HCT116 (cell line): ENCODE measurements around the gene ARMC3. TPM values are rescaled to one million over a fixed set of nuclear protein-coding genes. Genes with fewer than 3 reads are reported as not detected.

Experiments used
- ATAC-seq: fragments of 200-7000 bp; cut with Tn5 transposase; 2 replicates; pipeline ENCODE4 v1.9.1; 2020; ENCODE audit warnings: mild to moderate bottlenecking, moderate library complexity
- BruUV-seq: library from RNA; stranded (reverse); fragments of 400-500 nt; replicated peaks from 2 replicates; lab custom pipeline; 2021; lab: Mats Ljungman, UMichigan
- CTCF ChIA-PET: fragments of 300-600 bp; sonication (Branson Sonifier 250); formaldehyde crosslinking; loops from one replicate; lab custom pipeline; 2021; ENCODE audit warnings: antibody characterized with exemption; lab: Charles Lee
- POLR2A ChIA-PET: fragments of 300-600, 350-600 bp; sonication (Branson Sonifier 250); formaldehyde crosslinking; loops from one replicate; lab custom pipeline; 2021; ENCODE audit warnings: antibody characterized with exemption; lab: Charles Lee
- RAD21 ChIA-PET, 2 experiments: fragments of 300-600 bp; sonication (Branson Sonifier 250); formaldehyde crosslinking; loops; one replicate each; lab custom pipeline; 2023; ENCODE audit warnings: low total read pairs in 2 of 2; ENCODE audit not compliant: uncharacterized antibody in 2 of 2, unreplicated experiment in 2 of 2, low non-redundant PET in 1 of 2; lab: Charles Lee
- DNase-seq: peaks from one replicate; pipeline ENCODE4 v3.0.0-alpha.2; 2010; ENCODE audit warnings: low read depth, low spot score
- H2AFZ ChIP-seq: fragments of 200-600 bp; shearing (Covaris generic), sonication (generic); 2 replicates; pipeline ENCODE4 v1.6.1; 2017; ENCODE audit warnings: low read depth, mixed run types, mixed read lengths, antibody characterized with exemption, low read length; ENCODE audit not compliant: poor library complexity, severe bottlenecking
- H3K27ac ChIP-seq: 2 replicates; pipeline ENCODE4 v1.5.1; 2012; ENCODE audit warnings: low read depth, low read length
- H3K27me3 ChIP-seq: fragments of 200-600 bp; sonication (generic); 2 replicates; pipeline ENCODE4 v1.6.1; 2016; ENCODE audit warnings: mixed run types, low read length, mixed read lengths; ENCODE audit not compliant: insufficient read depth
- H3K36me3 ChIP-seq, 2 experiments: fragments of 200-500 bp in 1 of 2; fragments of 200-600 bp in 1 of 2; sonication (Bioruptor generic) in 1 of 2; sonication (generic) in 1 of 2; 2 replicates each; pipeline versions ENCODE4 v1.5.1 to v1.6.1; 2014 to 2016; ENCODE audit warnings: low read length in 2 of 2, inconsistent platforms in 1 of 2, mixed read lengths in 1 of 2, mixed run types in 1 of 2; ENCODE audit not compliant: insufficient read depth in 2 of 2, control insufficient read depth in 1 of 2
- H3K4me1 ChIP-seq, 2 experiments: fragments of 200-600 bp in 1 of 2; sonication (generic) in 1 of 2; 2 replicates each; pipeline versions ENCODE4 v1.5.1 to v1.6.1; 2012 to 2017; ENCODE audit warnings: low read length in 2 of 2, inconsistent platforms in 1 of 2, mild to moderate bottlenecking in 1 of 2, mixed read lengths in 1 of 2, mixed run types in 1 of 2, moderate library complexity in 1 of 2; ENCODE audit not compliant: insufficient read depth in 2 of 2, control insufficient read depth in 1 of 2
- H3K4me2 ChIP-seq: fragments of 200-600 bp; sonication (generic); 2 replicates; pipeline ENCODE4 v1.6.1; 2017; ENCODE audit warnings: mixed run types, low read length, mixed read lengths
- H3K4me3 ChIP-seq, 2 experiments: fragments of 200-600 bp in 1 of 2; sonication (generic) in 1 of 2; replicated peaks in 1 of 2; 2 replicates each; pipeline ENCODE4 v1.5.1; 2011 to 2016; ENCODE audit warnings: low read length in 2 of 2, control low read depth in 1 of 2, low read depth in 1 of 2, mild to moderate bottlenecking in 1 of 2, mixed read lengths in 1 of 2, mixed run types in 1 of 2
- H3K79me2 ChIP-seq: fragments of 200-600 bp; sonication (generic); 2 replicates; pipeline ENCODE4 v1.6.1; 2017; ENCODE audit warnings: mild to moderate bottlenecking, mixed run types, low read length, moderate library complexity, mixed read lengths; ENCODE audit not compliant: insufficient read depth
- H3K9ac ChIP-seq: fragments of 200-600 bp; sonication (generic); 2 replicates; pipeline ENCODE4 v1.6.1; 2016; ENCODE audit warnings: low read length, mixed read lengths
- H3K9me2 ChIP-seq: fragments of 200-600 bp; sonication (generic), shearing (Covaris generic); 2 replicates; pipeline ENCODE4 v1.6.1; 2017; ENCODE audit warnings: mixed run types, mild to moderate bottlenecking, moderate library complexity; ENCODE audit not compliant: insufficient read depth
- H3K9me3 ChIP-seq, 2 experiments: fragments of 200-500 bp in 1 of 2; fragments of 200-600 bp in 1 of 2; sonication (Bioruptor generic) in 1 of 2; sonication (generic) in 1 of 2; 2 replicates each; pipeline ENCODE4 v1.6.1; 2014 to 2017; ENCODE audit warnings: low read length in 2 of 2, mixed read lengths in 2 of 2, inconsistent platforms in 1 of 2, low read depth in 1 of 2, mild to moderate bottlenecking in 1 of 2, mixed run types in 1 of 2, moderate library complexity in 1 of 2; ENCODE audit not compliant: control insufficient read depth in 1 of 2, insufficient read depth in 1 of 2
- H4K20me1 ChIP-seq: fragments of 200-600 bp; sonication (generic), shearing (Covaris generic); 2 replicates; pipeline ENCODE4 v1.6.1; 2017; ENCODE audit warnings: mixed run types, mild to moderate bottlenecking, moderate library complexity; ENCODE audit not compliant: insufficient read depth
- CBX3 ChIP-seq: IDR thresholded peaks from 2 replicates; pipeline ENCODE4 v1.6.1; 2012; ENCODE audit warnings: low read depth
- CEBPB ChIP-seq: IDR thresholded peaks from 2 replicates; pipeline ENCODE4 v1.6.1; 2012; ENCODE audit warnings: low read depth
- EGR1 ChIP-seq: IDR thresholded peaks from 2 replicates; pipeline ENCODE4 v1.6.1; 2012; ENCODE audit warnings: low read depth
- ELF1 ChIP-seq: IDR thresholded peaks from 2 replicates; pipeline ENCODE4 v1.6.1; 2012; ENCODE audit warnings: low read depth, borderline replicate concordance
- EZH2 ChIP-seq: fragments of 200-600 bp; sonication (generic); IDR thresholded peaks from 2 replicates; pipeline ENCODE4 v1.6.1; 2017; ENCODE audit warnings: antibody characterized with exemption, mixed run types
- JUND ChIP-seq: IDR thresholded peaks from 2 replicates; pipeline ENCODE4 v1.6.1; 2012
- POLR2A ChIP-seq: IDR thresholded peaks from 2 replicates; pipeline ENCODE4 v1.7.0; 2011; ENCODE audit warnings: borderline replicate concordance; ENCODE audit not compliant: insufficient read depth, insufficient read length; ENCODE audit errors: extremely low read depth
- RAD21 ChIP-seq: IDR thresholded peaks from 2 replicates; pipeline ENCODE4 v1.6.1; 2012; ENCODE audit warnings: low read depth, mild to moderate bottlenecking
- SIN3A ChIP-seq: IDR thresholded peaks from 2 replicates; pipeline ENCODE4 v1.6.1; 2012; ENCODE audit warnings: low read depth
- SP1 ChIP-seq: IDR thresholded peaks from 2 replicates; pipeline ENCODE4 v1.6.1; 2012; ENCODE audit warnings: low read depth
- SRF ChIP-seq: IDR thresholded peaks from 2 replicates; pipeline ENCODE4 v1.6.1; 2012; ENCODE audit warnings: low read depth
- ZFX ChIP-seq: fragments of 450-650 bp; IDR thresholded peaks from 2 replicates; pipeline ENCODE4 v1.6.1; 2017
- intact Hi-C: fragments of 100-400 bp; cut with micrococcal nuclease; formaldehyde crosslinking; loops from 2 replicates; pipeline ENCODE4 v1.10.0; 2022
- total RNA-seq: library from RNA; stranded (reverse); gene quantifications from one replicate; pipeline ENCODE4 v1.2.1, GENCODE V29; 2021; ENCODE audit not compliant: unreplicated experiment
- TF ChIP-seq, protein P1 (sequence below), 3 experiments: fragments of 200-600 bp in 1 of 3; sonication (generic) in 1 of 3; IDR thresholded peaks in 2 of 3; conservative IDR thresholded peaks in 1 of 3; 2 replicates each; pipeline ENCODE4 v1.5.1; 2012 to 2017; ENCODE audit warnings: low read depth in 2 of 3, low read length in 2 of 3, antibody characterized with exemption in 1 of 3, borderline replicate concordance in 1 of 3, control low read depth in 1 of 3, mild to moderate bottlenecking in 1 of 3, mixed read lengths in 1 of 3, mixed run types in 1 of 3, moderate library complexity in 1 of 3; ENCODE audit not compliant: insufficient read depth in 1 of 3
- TF ChIP-seq, protein P2 (sequence below): IDR thresholded peaks from 2 replicates; pipeline ENCODE4 v1.6.1; 2012; ENCODE audit warnings: low read depth
- TF ChIP-seq, protein P3 (sequence below): IDR thresholded peaks from 2 replicates; pipeline ENCODE4 v1.6.1; 2012
- TF ChIP-seq, protein P4 (sequence below): IDR thresholded peaks from 2 replicates; pipeline ENCODE4 v1.6.1; 2011; ENCODE audit warnings: mild to moderate bottlenecking, low read length, moderate library complexity; ENCODE audit not compliant: insufficient replicate concordance; ENCODE audit errors: extremely low read depth

The ARMC3 gene
- total RNA-seq, 1 experiment from 2014 or later: 2.6 TPM

DNA sequence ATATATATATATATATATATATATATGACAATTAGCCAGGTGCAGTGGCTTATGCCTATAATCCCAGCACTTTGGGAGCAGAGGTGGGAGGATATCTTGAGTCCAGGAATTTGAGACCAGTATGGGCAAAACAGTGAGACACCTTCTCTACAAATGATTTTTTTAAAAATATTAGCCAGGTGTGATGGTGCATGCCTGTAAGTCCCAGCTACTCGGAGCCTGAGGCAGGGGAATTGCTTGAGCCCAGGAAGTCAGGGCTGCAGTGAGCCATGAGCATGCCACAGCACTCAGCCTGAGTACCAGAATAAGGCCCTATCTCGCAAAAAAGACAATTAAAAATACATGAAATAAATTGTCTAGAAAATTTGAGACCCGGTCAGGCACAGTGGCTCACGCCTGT is 120.3 kb downstream of the ARMC3 start:
- Histone ChIP-seq H3K4me2 (no peak overlapping the region), H3K27ac (no peak overlapping the region), H3K27me3 (no peaks in the 10 kb centered on the region), H2AFZ (no peak overlapping the region), H3K9me3 (no peaks in the 10 kb centered on the region), H3K36me3 (no peaks in the 10 kb centered on the region), H3K4me1 (peaks cover 4 to 21% of the 10 kb centered on the region in 2 experiments), H4K20me1 (no peaks in the 10 kb centered on the region), H3K9me2 (peaks cover 4% of the 10 kb centered on the region; the same call in 1 of the 2 replicates), H3K9ac (no peak overlapping the region), H3K79me2 (no peaks in the 10 kb centered on the region), H3K4me3 (no peak overlapping the region)
- CTCF ChIA-PET: no interaction called here
- intact Hi-C loops: no loop called here
- TF ChIP-seq SP1 (no peak), SIN3A (no peak), CEBPB (no peak), EGR1 (no peak), ZFX (no peak), JUND (no peak), RAD21 (no peak), CBX3 (no peak), EZH2 (no peak), POLR2A (no peak), SRF (no peak), ELF1 (no peak)
- TF ChIP-seq, protein P1, sequence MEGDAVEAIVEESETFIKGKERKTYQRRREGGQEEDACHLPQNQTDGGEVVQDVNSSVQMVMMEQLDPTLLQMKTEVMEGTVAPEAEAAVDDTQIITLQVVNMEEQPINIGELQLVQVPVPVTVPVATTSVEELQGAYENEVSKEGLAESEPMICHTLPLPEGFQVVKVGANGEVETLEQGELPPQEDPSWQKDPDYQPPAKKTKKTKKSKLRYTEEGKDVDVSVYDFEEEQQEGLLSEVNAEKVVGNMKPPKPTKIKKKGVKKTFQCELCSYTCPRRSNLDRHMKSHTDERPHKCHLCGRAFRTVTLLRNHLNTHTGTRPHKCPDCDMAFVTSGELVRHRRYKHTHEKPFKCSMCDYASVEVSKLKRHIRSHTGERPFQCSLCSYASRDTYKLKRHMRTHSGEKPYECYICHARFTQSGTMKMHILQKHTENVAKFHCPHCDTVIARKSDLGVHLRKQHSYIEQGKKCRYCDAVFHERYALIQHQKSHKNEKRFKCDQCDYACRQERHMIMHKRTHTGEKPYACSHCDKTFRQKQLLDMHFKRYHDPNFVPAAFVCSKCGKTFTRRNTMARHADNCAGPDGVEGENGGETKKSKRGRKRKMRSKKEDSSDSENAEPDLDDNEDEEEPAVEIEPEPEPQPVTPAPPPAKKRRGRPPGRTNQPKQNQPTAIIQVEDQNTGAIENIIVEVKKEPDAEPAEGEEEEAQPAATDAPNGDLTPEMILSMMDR (IDR thresholded peaks at IDR 0.05 in 2 of 3, conservative IDR thresholded peaks at IDR 0.05 in 1 of 3; ENCODE audit: borderline replicate concordance in 1 of 3, insufficient read depth in 1 of 3, low read depth in 2 of 3, low read length in 2 of 3): no peak
- TF ChIP-seq, protein P2, sequence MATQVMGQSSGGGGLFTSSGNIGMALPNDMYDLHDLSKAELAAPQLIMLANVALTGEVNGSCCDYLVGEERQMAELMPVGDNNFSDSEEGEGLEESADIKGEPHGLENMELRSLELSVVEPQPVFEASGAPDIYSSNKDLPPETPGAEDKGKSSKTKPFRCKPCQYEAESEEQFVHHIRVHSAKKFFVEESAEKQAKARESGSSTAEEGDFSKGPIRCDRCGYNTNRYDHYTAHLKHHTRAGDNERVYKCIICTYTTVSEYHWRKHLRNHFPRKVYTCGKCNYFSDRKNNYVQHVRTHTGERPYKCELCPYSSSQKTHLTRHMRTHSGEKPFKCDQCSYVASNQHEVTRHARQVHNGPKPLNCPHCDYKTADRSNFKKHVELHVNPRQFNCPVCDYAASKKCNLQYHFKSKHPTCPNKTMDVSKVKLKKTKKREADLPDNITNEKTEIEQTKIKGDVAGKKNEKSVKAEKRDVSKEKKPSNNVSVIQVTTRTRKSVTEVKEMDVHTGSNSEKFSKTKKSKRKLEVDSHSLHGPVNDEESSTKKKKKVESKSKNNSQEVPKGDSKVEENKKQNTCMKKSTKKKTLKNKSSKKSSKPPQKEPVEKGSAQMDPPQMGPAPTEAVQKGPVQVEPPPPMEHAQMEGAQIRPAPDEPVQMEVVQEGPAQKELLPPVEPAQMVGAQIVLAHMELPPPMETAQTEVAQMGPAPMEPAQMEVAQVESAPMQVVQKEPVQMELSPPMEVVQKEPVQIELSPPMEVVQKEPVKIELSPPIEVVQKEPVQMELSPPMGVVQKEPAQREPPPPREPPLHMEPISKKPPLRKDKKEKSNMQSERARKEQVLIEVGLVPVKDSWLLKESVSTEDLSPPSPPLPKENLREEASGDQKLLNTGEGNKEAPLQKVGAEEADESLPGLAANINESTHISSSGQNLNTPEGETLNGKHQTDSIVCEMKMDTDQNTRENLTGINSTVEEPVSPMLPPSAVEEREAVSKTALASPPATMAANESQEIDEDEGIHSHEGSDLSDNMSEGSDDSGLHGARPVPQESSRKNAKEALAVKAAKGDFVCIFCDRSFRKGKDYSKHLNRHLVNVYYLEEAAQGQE: no peak
- TF ChIP-seq, protein P3, sequence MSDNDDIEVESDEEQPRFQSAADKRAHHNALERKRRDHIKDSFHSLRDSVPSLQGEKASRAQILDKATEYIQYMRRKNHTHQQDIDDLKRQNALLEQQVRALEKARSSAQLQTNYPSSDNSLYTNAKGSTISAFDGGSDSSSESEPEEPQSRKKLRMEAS: no peak
- TF ChIP-seq, protein P4, sequence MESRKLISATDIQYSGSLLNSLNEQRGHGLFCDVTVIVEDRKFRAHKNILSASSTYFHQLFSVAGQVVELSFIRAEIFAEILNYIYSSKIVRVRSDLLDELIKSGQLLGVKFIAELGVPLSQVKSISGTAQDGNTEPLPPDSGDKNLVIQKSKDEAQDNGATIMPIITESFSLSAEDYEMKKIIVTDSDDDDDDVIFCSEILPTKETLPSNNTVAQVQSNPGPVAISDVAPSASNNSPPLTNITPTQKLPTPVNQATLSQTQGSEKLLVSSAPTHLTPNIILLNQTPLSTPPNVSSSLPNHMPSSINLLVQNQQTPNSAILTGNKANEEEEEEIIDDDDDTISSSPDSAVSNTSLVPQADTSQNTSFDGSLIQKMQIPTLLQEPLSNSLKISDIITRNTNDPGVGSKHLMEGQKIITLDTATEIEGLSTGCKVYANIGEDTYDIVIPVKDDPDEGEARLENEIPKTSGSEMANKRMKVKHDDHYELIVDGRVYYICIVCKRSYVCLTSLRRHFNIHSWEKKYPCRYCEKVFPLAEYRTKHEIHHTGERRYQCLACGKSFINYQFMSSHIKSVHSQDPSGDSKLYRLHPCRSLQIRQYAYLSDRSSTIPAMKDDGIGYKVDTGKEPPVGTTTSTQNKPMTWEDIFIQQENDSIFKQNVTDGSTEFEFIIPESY: no peak
- ATAC-seq: no peak
- POLR2A ChIA-PET: no interaction called here
- DNase-seq: no peak
- RAD21 ChIA-PET: no interaction called here
- BruUV-seq: no TSS peak
